GM19395 (cell line): ENCODE measurements around the gene PLP2.

Experiments used
- ATAC-seq: cut with Tn5 transposase; IDR thresholded peaks from one replicate; pipeline ENCODE4 v1.9.1; 2021; ENCODE audit warnings: mild to moderate bottlenecking, moderate library complexity; ENCODE audit not compliant: unreplicated experiment

PLP2 gene

GRCh38 chrX:49208399-49208798 is 36.7 kb downstream of the PLP2 start:
- ATAC-seq = no peak

DNA sequence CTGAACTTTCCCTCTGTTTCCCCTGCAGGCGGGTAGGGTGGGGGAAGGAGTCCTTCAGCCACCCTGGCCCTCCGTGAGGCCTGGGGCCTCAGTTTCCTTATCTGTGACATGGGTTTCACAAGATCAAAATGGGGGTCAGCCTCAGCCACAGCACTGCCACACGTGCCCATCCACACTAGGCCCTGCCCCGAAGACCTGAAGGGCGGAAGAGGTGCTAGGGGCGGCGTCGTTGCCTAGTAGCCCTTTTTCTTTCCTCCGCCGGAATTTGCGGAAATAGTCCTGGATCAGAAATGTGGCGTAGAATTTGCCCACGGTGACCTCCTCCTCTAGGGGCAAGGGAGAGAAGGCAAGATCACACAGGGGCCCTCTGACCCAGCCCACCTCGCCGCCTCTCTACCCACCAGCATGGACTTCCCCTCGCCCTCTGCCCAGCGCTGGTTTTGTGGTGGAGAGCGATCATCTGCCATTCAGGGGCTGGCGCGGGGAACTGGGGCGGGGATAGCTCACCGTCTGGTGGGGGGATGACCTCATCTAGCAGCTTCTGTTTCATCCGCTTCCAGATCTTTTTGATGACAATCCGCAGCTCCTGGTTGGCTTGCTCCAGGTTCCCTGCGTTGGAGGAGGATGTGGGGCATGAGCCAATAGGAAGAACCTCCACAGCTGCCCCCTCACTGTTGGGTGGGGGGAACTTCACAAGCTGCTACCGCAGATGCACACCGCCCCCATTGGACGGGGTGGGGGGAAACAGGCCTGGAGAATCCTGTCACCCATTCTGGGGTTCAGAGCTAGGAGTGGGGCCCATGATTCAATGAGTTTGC is 37.9 kb downstream of the PLP2 start:
- no peak for ATAC-seq

DNA sequence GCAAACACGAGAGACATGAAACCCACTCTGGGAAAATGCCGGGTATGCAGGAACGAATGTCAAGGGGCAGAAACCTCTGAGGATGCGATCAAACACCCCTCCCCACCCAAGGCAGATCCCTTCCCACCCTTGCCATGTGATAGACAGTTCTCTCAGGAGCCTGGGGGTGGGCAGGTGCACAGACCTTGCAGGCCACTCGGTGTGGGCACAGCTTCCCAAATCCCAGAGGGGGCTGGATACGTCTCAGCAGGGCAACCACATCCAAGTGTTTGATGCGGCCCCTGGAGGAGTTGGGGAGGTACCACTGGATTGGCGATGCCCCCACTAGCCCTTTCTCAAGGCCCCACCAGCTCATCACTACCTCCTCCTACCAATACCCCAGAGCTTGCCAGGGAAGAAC is 38.7 kb downstream of the PLP2 start:
- no peak for ATAC-seq

DNA sequence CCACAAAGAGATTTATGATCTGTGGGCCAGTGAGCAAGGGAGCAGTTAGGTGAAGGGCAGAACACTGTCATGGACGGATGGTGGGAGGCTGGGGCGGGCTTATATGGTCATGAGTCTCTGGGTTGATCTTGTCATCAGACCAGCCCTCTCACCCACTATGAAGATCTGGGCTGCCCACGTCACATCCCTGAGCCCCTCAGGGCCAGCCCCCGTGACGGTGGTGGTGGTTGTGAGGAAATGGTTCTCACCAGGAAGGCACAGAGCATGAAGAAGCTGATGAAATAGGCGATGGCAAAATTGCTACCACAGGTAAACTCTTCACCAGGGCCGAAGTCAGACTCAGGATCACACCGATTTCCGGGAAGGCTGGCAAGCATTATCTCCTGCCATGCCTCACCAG is 39.4 kb downstream of the PLP2 start:
- no peak for ATAC-seq

DNA sequence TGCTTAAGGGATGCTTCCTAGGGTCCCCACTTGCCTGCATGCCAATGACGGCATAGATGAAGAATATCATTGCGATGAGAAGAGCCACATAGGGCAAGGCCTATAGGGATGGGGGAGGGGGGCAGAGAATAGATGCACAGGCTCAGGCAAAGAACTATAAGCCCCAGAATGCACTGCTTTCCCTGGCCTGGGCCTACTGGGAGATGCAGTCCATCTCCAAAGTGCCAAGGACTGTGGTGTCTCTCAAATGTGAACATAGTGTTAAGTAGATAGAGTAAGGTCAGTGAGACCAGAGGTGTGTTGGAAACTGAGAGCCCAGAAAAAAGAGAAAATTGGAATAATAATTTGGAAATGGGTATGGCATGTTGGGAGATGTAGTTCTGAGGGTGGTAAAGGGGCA is 40.5 kb downstream of the PLP2 start:
- ATAC-seq = no peak

- no peak for ATAC-seq
Observed at GRCh38 chrX:49212861-49213260, 41.2 kb downstream of the PLP2 start.

GRCh38 chrX:49214416-49214815 is 42.7 kb downstream of the PLP2 start:
- ATAC-seq = no peak

DNA sequence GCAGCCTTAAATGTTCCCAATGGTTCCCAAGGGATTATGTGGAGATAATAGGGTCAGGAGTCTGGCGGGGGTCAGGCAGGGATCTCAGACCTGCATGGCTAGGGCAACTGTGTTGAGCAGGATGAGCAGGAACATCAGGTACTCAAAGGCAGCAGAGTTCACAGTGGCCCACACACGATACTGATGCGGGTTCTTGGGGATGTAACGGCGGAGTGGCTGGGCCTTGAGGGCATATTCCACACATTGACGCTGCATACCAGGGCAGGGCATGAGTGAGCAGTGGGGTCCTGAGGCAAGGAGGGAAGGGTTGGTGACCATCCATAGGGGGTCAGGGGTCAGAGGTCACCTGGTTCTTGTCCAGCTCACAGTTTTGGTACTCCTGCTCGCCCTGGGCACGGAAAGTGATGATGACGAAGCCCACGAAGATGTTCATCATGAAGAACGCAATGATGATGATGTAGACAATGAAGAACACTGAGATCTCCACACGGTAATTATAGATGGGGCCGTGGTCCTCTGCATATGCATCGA is 43.4 kb downstream of the PLP2 start:
- ATAC-seq = no peak

DNA sequence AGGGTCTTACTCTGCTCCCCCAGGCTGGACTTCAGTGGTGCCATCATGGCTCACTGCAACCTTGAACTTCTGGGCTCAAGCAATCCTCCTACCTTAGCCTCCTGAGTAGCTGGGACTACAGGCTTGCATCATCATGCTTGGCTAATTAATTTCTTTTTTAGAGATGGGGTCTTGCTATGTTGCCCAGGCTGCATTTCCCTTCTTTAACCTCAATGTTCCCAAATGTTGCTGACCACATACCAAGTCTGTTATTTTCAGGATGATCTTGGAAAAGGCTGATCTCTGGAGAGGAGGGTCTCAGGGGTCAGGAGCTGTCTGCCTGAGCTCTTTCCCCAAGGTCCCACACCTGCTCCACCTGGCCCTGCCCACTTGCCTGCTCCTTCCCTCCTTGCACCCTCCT is 48.4 kb downstream of the PLP2 start:
- no peak for ATAC-seq

DNA sequence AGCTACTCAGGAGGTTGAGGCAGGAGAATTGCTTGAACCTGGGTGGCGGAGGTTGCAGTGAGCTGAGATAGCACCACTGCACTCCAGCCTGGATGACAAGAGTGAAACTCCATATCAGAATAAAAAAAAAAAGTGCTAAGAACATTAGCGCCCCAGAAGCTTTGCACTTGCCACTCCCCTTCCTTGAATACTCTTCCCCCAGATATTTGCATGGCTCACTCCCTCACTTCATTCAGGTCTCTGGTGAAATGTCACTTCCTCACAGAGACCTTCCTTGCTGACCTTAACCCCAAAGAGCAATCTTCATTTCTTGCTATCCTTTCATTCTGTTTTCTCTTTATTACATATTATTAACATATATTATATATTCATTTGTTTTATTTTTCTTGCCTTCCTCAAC is 50.2 kb downstream of the PLP2 start:
- ATAC-seq = no peak
